ENCODE results near the gene ALDH3B2. TPM values are rescaled to one million over a fixed set of nuclear protein-coding genes. Genes with fewer than 3 reads are reported as not detected.
A peak's percentile ranks its signal among the peaks of the same experiment; 100 is the strongest.

Gene ALDH3B2
- total RNA-seq, 2 experiments from 2014 or later = not detected

DNA sequence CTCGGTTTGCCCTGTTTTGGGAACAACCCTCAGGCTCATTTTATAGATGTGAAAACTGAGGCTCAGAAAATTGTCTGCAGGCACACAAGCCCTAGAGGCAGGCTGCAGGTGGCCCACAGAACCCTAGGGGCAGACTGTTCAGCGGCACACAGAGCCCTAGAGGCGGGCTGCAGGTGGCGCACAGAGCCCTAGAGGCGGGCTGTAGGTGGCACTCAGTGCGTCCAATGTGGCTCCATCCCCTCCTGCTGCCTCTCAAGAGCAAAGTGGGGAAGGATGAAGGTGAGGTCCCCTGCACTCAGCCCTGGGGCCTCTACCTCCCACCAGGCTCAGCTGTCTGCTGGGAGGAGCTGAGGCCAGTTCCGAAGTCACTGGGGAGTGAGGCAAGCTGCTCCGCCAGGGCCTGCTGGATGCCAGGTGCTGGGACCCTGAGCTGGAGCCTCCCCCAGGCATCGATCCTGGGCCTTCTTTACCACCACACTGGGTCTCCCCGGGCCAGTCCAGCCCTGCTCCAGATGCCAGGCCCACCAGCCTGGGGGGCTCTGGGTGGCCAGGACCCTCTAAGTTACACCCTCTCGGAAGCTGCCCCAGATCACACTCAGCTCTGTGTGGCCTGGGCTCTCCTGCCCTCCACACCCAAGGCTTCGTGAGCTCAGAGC lies 26.2 kb downstream of the ALDH3B2 start:
- Mint-ChIP-seq H3K36me3 (no peaks in the 10 kb centered on the region), H3K9me3 (no peaks in the 10 kb centered on the region), H3K27ac (peak overlapping the region; percentile 85), H3K27me3 (peaks cover 12% of the 10 kb centered on the region), H3K4me3 (peak overlapping the region; percentile 16), H3K4me1 (peaks cover 47% of the 10 kb centered on the region)
- ATAC-seq (ENCODE audit: low read depth) (peak; percentile 75), DNase-seq (peak; percentile 61)
- POLR2A ChIA-PET = interaction anchor here (0.9 to 4.8 kb wide), 5 partner anchors 9 to 210 kb away, joined by 3 to 44 read pairs (median 4); partner anchors contain the start of genes NUDT8 and PTPRCAP

- H3K4me3 Mint-ChIP-seq = peak overlapping the region; percentile 16
- POLR2A ChIA-PET = no interaction called here
- no peaks in the 10 kb centered on the region for H3K9me3 Mint-ChIP-seq
- ATAC-seq (ENCODE audit: low read depth) (no peak), DNase-seq (peak; percentile 33)
- peaks cover 47% of the 10 kb centered on the region for H3K4me1 Mint-ChIP-seq
- no peak overlapping the region for H3K27ac Mint-ChIP-seq
- H3K27me3 Mint-ChIP-seq = peaks cover 10% of the 10 kb centered on the region
- no peaks in the 10 kb centered on the region for H3K36me3 Mint-ChIP-seq
These were observed 27.0 kb downstream of the ALDH3B2 start for GRCh38 chr11:67647471-67647870.

DNA sequence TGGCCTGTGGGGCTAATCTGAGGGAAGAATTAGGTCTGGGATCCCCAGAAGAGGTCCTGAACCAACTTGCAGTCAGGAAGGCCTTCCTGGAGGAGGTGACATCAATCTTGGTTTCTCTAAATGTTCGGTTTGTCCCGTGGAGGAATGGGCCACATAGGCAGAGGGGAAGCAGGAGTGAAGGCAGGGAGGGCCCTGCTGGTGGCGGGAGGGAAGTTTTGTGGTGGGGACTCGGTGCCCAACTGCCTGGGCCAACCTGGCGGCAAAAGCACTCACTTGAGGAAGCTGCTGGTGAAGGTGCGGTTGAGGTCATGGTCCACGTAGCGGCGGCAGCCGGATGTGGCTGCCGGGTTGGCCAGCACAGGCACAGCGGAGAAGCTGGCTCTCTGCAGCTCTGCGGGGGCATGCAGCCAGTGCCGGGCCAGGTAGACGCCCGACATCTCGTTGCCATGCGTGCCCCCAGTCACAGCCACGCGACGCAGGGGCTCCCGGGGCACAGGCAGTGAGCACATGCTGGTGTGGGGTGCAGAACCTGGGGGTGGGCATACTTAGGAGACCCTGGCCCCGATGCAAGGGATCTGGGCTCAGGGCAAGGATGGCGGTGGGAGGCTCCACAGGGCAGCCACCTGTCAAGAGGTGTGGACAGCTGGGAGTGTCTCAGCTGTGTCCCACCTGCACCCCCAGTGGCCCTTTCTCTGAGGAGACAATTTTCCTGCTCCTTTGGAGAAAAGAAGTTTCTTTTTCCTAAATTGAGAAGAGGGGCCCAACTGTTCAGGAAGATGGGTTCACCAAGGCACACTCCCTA lies 27.7 kb downstream of the ALDH3B2 start:
- Mint-ChIP-seq H3K27ac (peak overlapping the region; percentile 80), H3K9me3 (no peaks in the 10 kb centered on the region), H3K27me3 (peaks cover 7% of the 10 kb centered on the region), H3K4me3 (peak overlapping the region; percentile 75), H3K36me3 (no peaks in the 10 kb centered on the region), H3K4me1 (peaks cover 47% of the 10 kb centered on the region)
- ATAC-seq (ENCODE audit: low read depth) = peak; percentile 34
- POLR2A ChIA-PET = interaction anchor here (4.6 kb wide), 1 partner anchor 16 kb away, joined by 28 read pairs; the partner anchor contains the start of gene NUDT8
- peak; percentile 79 for DNase-seq

DNA sequence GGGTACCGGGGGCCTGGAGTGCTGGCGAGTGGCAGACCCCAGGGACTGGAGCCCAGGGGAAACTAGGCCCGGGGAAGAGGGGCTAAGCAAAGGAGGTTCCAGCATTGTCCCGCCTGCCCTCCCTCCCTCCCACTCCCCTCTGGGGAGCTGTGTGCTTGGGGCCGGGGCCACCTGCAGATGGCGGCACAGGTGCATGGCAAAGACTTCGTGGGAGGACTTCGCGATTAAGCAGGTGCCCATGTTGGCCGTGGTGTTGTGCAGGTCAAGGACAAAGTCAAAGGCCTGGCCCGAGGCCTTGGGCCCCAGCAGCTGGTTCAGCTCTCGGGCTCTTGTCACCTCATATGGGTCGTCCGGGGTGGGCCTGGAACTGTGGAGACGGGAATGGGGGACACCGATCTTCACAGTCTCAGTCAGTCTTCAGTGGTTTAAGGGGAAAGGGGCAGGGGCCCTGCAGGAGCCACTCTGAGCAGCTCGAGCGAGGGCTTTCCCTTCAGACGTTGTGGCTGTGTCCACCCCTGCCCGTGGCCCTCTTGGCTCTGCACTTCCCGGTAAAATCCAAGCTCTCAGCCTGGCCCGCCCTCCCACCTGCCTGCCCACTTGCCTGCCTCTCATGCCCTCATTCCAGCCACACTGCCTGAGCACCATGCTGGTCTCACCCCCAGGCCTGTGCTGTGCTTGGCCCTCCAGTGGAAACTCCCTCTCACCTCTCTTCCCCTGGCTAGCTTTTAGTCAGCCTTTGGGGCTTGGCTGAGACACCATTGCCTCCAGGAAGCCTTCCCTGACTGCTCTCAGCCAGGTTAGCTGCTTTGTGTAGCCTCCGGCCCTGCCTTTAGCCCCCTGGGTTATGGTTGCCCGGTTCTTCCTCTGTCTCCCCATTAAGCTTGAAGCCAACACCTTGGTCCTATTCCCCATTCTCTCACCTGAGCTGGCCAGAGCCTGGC lies 28.6 kb downstream of the ALDH3B2 start:
- no peak for ATAC-seq (ENCODE audit: low read depth)
- peaks cover 3% of the 10 kb centered on the region for H3K27me3 Mint-ChIP-seq
- peak overlapping the region; percentile 75 for H3K4me3 Mint-ChIP-seq
- DNase-seq = no peak
- POLR2A ChIA-PET = interaction anchor here (4.6 kb wide), 1 partner anchor 15 kb away, joined by 28 read pairs; the partner anchor contains the start of gene NUDT8
- H3K4me1 Mint-ChIP-seq = peaks cover 47% of the 10 kb centered on the region
- no peaks in the 10 kb centered on the region for H3K36me3 Mint-ChIP-seq
- H3K9me3 Mint-ChIP-seq = no peaks in the 10 kb centered on the region
- H3K27ac Mint-ChIP-seq = peak overlapping the region; percentile 80

GRCh38 chr11:67644472-67645418 lies 29.7 kb downstream of the ALDH3B2 start:
- Mint-ChIP-seq H3K27ac (no peak overlapping the region), H3K4me3 (no peak overlapping the region), H3K9me3 (no peaks in the 10 kb centered on the region), H3K4me1 (peaks cover 39% of the 10 kb centered on the region), H3K27me3 (peaks cover 4% of the 10 kb centered on the region), H3K36me3 (no peaks in the 10 kb centered on the region)
- ATAC-seq (ENCODE audit: low read depth) = no peak
- DNase-seq = no peak
- POLR2A ChIA-PET = interaction anchor here (4.6 kb wide), 1 partner anchor 14 kb away, joined by 28 read pairs; the partner anchor contains the start of gene NUDT8

- H3K36me3 Mint-ChIP-seq = no peaks in the 10 kb centered on the region
These were observed 30.4 kb downstream of the ALDH3B2 start for GRCh38 chr11:67644042-67644441.

DNA sequence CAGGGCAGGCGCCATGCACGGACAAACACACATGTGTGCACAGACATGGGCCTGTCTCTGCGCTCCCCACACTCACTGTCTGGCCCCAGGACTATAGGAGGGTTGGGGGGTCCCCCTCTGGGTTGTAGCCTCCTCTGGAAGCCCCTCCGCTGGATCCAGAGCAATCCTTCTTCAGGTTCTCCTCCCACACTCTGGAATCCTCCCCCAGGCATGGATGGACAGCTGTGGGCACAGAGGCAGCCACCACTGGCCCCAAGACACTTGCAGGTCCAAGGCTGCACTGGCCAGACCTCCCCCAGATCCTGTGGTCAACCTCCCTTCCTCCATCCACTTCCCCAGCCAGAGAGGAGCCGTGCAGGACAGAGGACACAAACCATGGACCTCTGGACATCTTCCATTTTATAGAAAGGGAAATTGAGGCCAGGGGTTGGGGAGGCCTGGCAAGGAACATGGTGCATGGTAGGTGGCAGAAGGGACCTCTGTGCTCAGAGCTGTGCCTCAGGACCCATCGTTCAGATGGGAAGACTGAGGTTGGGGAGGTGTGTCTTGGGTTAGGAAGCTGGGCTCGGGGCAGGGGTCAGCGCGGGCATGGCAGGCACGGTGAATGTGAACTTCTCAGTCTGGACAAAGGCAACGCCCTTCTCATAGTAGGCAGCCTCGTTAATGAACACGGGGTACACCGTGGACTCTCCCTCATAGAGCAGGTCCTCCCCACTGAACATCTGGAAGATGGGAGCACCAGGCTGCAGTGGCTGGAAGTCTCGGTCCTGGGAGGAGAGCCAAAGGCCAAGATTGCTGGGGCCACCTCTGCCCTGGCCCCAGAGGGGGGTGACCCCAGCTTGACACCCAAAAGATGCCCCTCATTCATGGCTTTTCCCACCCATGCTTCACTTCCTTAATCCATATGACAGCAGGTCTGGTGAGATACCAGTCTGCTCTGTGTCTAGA lies 32.0 kb downstream of the ALDH3B2 start:
- peaks cover 6% of the 10 kb centered on the region for H3K27me3 Mint-ChIP-seq
- no peak for ATAC-seq (ENCODE audit: low read depth)
- H3K4me3 Mint-ChIP-seq = no peak overlapping the region
- no peaks in the 10 kb centered on the region for H3K9me3 Mint-ChIP-seq
- no peaks in the 10 kb centered on the region for H3K36me3 Mint-ChIP-seq
- POLR2A ChIA-PET = interaction anchor here (4.6 kb wide), 1 partner anchor 12 kb away, joined by 28 read pairs; the partner anchor contains the start of gene NUDT8
- H3K4me1 Mint-ChIP-seq = peaks cover 19% of the 10 kb centered on the region
- H3K27ac Mint-ChIP-seq = no peak overlapping the region
- DNase-seq = no peak

More at GRCh38 chr11:67644042-67644441, 30.4 kb downstream of the ALDH3B2 start:
- POLR2A ChIA-PET = interaction anchor here (4.6 kb wide), 1 partner anchor 14 kb away, joined by 28 read pairs; the partner anchor contains the start of gene NUDT8
- H3K27me3 Mint-ChIP-seq = peaks cover 4% of the 10 kb centered on the region
- DNase-seq (peak; percentile 25), ATAC-seq (ENCODE audit: low read depth) (no peak)
- H3K4me1 Mint-ChIP-seq = peaks cover 32% of the 10 kb centered on the region
- H3K9me3 Mint-ChIP-seq = no peaks in the 10 kb centered on the region
- H3K4me3 Mint-ChIP-seq = no peak overlapping the region
- peak overlapping the region; percentile 38 for H3K27ac Mint-ChIP-seq

GRCh38 chr11:67641338-67642172 lies 32.9 kb downstream of the ALDH3B2 start:
- no peak overlapping the region for H3K27ac Mint-ChIP-seq
- H3K4me1 Mint-ChIP-seq = peaks cover 21% of the 10 kb centered on the region
- no peak overlapping the region for H3K4me3 Mint-ChIP-seq
- H3K9me3 Mint-ChIP-seq = no peaks in the 10 kb centered on the region
- POLR2A ChIA-PET = no interaction called here
- H3K27me3 Mint-ChIP-seq = peaks cover 6% of the 10 kb centered on the region
- DNase-seq = no peak
- H3K36me3 Mint-ChIP-seq = no peaks in the 10 kb centered on the region
- no peak for ATAC-seq (ENCODE audit: low read depth)

GRCh38 chr11:67640758-67641337 lies 33.6 kb downstream of the ALDH3B2 start:
- Mint-ChIP-seq H3K4me1 (peaks cover 14% of the 10 kb centered on the region), H3K36me3 (no peaks in the 10 kb centered on the region), H3K9me3 (no peaks in the 10 kb centered on the region), H3K27me3 (peaks cover 6% of the 10 kb centered on the region), H3K27ac (no peak overlapping the region), H3K4me3 (no peak overlapping the region)
- no peak for ATAC-seq (ENCODE audit: low read depth)
- no peak for DNase-seq
- POLR2A ChIA-PET = no interaction called here

- ATAC-seq (ENCODE audit: low read depth) (peak; percentile 73), DNase-seq (peak; percentile 64)
- no peak overlapping the region for H3K27ac Mint-ChIP-seq
- H3K9me3 Mint-ChIP-seq = no peaks in the 10 kb centered on the region
- H3K4me3 Mint-ChIP-seq = no peak overlapping the region
- no peaks in the 10 kb centered on the region for H3K36me3 Mint-ChIP-seq
- H3K27me3 Mint-ChIP-seq = peaks cover 6% of the 10 kb centered on the region
- POLR2A ChIA-PET = no interaction called here
- H3K4me1 Mint-ChIP-seq = peaks cover 11% of the 10 kb centered on the region
These were observed 34.2 kb downstream of the ALDH3B2 start for GRCh38 chr11:67640021-67640757.

Data from activated naive CD8-positive, alpha-beta T cell treated with anti-CD3 and anti-CD28 coated beads, Interleukin-2, amount 10 ng/mL, durations not matched to agents 7 days and 5 days (primary cell).